GM19099 (cell line): ENCODE data around the gene TP53INP2.

Source experiments
- POLR2A ChIP-seq: IDR thresholded peaks from 3 replicates; pipeline ENCODE4 v1.6.1; 2011; ENCODE audit warnings: low read depth; ENCODE audit not compliant: insufficient read length; ENCODE audit errors: extremely low read depth

Gene TP53INP2

GRCh38 chr20:34703424-34704176 is 544 bp upstream of the TP53INP2 start:
- TF ChIP-seq POLR2A, result no peak

DNA sequence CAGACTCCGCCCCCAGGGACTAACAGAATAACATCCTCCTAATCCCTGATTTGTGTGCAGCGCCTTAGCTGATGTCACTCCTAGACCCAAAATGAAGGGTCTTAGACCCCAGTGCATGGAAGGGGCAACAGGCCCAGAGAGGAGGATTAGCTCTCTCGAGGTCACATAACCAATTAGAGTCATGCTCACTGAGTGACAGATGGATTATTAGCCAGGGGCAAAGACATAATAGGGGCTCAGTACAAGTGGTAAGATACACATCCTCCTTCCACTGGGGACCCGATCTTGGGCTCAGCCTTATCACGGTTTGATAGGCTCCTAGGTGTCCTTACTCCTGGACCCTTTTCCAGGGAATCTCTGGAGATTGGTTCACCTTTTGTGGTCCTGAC is 858 bp downstream of the TP53INP2 start:
- TF ChIP-seq POLR2A, result no peak

GRCh38 chr20:34705397-34706301 is 1.5 kb downstream of the TP53INP2 start:
- TF ChIP-seq POLR2A, result no peak

DNA sequence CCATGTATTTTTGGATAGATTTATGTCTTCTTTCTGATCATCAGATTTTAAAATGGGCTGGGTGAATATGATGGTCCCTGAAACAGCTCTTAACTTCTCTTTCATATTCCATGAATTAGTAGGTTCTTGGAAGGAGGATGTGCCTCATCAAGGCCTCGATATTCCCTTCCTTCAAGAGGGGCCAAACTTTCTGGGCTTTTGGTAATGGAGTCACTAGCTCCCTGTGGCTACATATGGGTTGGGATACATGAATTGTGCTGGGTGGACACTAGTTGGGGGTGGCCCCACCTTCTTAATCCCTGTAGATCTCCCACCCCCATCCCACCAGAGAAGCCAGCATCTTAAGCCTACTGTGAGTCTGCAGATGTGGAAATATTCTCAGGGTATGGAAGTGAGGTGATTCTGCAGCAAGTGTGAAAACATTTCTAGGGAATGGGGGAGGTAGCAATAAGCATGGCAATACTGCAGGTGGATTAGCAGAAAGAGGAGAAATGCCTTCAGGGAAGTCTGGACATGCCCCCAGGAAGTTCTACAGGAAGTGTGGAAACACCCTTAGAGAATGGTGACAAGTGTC is 2.2 kb downstream of the TP53INP2 start:
- no peak for TF ChIP-seq POLR2A

DNA sequence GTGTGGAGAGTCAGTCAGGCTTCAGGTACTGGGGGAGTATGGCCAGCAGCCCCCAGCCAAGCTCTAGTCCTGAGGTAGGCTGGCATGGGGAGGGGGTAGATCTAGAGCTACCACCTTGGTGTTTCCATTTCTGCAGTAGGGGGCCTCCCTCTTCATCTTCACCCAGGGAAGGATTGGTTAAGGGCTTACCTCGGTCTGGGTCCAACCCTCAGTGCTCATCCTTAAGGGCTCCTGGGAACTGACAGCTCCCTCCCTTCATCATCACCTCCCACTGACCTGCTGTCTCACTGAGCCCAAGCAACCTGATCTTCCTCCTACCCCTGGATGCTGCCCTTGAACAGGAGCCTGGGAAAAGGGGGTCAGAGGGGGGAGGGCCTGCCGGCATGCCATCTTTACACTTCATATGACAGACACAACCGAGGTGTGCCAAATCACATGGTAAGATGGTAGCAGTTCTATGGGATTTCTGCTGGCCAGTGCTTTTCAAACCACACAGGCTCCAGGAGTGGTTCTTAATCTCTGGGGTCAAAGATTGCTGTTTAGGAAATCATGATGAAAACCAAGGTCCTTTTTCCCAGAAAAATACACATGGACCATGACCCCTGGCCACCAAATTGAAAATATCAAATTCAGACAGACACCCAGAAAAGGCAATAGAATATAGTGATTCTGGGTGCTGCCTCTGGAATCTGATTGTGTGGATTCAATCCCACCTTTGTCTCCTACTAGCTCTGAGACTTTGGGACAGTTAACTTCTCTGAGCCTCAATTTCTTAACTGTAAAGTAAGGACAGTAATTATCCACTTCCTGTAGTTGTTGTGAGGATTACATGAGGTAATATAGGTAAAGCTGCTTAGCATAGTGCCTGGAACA is 3.0 kb downstream of the TP53INP2 start:
- no peak for TF ChIP-seq POLR2A

DNA sequence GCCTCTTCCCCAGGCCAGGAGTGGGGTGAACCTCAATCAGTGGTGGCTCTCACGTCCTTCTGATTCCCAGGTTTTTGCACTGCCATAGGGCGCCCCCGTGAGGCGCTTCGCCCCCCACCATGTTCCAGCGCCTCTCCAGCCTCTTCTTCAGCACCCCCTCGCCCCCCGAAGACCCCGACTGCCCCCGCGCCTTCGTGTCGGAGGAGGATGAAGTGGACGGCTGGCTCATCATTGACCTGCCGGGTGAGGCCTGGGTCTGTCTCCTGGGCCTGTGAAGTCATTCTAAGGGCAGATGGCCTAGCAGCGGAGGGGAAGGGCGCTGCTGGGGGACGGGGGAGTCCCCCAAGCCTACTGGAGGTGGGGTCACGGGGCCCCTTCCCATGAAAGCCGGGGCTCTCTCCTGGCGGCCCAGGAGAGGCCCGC is 4.5 kb downstream of the TP53INP2 start:
- TF ChIP-seq POLR2A, result no peak

- peak; percentile 29 for TF ChIP-seq POLR2A
These were observed 5.1 kb downstream of the TP53INP2 start for GRCh38 chr20:34709044-34709830.

- peak; percentile 16 for TF ChIP-seq POLR2A
These were observed 5.9 kb downstream of the TP53INP2 start for GRCh38 chr20:34709831-34710567.

DNA sequence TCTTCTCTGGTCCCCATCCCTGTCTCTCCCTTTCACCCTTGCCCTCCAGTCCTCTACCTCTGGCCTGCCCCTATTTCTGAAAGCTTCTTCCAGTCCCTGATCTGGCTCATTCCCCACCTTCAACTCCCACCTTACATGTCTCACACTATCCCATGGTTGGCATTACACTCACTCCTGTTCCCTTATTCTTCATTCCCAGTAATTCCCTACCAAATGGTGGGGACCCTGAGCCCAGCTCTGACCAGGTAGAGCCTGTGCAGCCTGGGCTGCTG is 6.4 kb downstream of the TP53INP2 start:
- TF ChIP-seq POLR2A, result no peak

- no peak for TF ChIP-seq POLR2A
These were observed 6.9 kb downstream of the TP53INP2 start for GRCh38 chr20:34710861-34711574.

DNA sequence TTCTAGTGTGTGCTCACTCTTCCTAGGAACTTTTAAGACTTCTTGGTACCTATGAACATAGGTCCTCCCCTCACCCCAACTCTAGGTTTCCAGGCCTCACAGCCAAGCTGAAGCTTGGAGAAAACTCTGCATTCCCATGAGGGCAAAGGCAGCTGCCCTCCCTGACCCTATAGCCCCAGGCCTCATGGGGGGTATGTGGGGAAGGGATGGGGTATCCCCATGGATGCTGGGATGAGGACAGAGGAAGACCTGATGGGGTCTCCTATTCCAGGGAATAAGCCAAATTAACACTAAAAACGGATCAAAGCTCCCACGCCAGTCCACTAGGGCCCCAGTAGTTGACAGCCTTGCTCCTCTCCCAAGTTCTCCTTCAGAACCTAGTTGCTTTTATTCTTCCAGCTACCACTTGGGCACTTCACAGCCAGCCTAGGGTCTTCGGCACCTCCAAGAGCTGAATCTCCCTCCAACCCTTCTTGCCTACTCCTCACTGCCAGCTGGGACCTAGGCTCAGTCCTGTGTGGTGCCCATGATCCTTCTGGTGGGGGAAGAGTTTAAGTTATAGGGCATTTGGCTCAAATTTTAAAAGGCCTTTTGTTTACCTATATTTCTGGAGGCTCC is 7.8 kb downstream of the TP53INP2 start:
- no peak for TF ChIP-seq POLR2A

DNA sequence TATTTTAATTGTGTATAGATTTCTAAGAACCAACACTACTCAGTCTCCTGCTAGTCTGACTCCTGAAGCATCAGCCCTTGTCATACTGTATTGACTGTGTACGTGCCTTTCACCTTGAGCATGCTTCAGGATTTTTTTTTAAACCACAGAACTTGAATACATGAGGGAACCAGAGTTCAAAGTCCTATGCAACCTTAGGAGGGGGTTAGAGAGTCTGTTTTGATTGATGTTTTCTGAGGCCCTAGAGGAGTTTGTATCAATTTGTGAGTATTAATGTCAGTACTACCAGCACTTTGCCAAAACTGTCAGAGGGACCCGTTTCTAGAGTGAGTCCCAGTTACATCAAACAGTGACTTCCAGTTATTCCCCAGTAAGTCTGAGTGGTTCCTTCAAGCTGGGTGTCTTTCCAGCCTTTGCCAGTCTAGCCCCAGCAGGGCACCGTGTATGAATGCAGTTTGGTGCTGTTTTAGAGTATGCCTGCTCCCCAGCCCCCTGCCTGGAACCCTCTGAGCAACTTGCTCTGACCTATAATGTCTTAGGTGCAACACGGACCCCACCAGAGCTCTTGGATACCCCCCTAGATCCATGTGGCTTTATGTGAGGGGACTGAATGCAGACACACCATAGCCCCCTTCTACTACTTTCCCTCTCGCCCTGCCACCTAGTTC is 8.5 kb downstream of the TP53INP2 start:
- no peak for TF ChIP-seq POLR2A

- no peak for TF ChIP-seq POLR2A
These were observed 9.2 kb downstream of the TP53INP2 start for GRCh38 chr20:34713194-34713943.
